EL (cell line): Measurements from ENCODE around the gene CRCP.
"Not testable (repeated sequence)": the region's sequence is repeated elsewhere in the genome, so short reads cannot be mapped to it uniquely, and the experiment has no call there.

Experiments
- DNase-seq: peaks from one replicate; pipeline ENCODE4 v3.0.0-alpha.2; 2016

CRCP gene

GRCh38 chr7:66162622-66163021 lies 48.0 kb downstream of the CRCP start:
- DNase-seq, result no peak

GRCh38 chr7:66163186-66163610 lies 48.6 kb downstream of the CRCP start:
- no peak for DNase-seq

GRCh38 chr7:66164356-66164755 lies 49.7 kb downstream of the CRCP start:
- DNase-seq, result no peak

- DNase-seq, result peak; percentile 80
These were observed 53.2 kb downstream of the CRCP start for GRCh38 chr7:66167773-66168387.

- DNase-seq, result no peak
These were observed 55.0 kb downstream of the CRCP start for GRCh38 chr7:66169616-66170015.

- DNase-seq, result peak; percentile 30
These were observed 55.9 kb downstream of the CRCP start for GRCh38 chr7:66170309-66171231.

GRCh38 chr7:66172536-66173401 lies 58.1 kb downstream of the CRCP start:
- not testable (repeated sequence) for DNase-seq

- DNase-seq, result no peak
These were observed 59.2 kb downstream of the CRCP start for GRCh38 chr7:66173856-66174255.

GRCh38 chr7:66175006-66175405 lies 60.4 kb downstream of the CRCP start:
- DNase-seq, result not testable (repeated sequence)

- DNase-seq, result no peak
These were observed 62.3 kb downstream of the CRCP start for GRCh38 chr7:66176914-66177313.

- no peak for DNase-seq
These were observed 63.6 kb downstream of the CRCP start for GRCh38 chr7:66178258-66178657.

GRCh38 chr7:66181329-66181728 lies 66.7 kb downstream of the CRCP start:
- no peak for DNase-seq

GRCh38 chr7:66181845-66182244 lies 67.2 kb downstream of the CRCP start:
- DNase-seq, result no peak

- DNase-seq, result no peak
These were observed 68.3 kb downstream of the CRCP start for GRCh38 chr7:66182920-66183319.

GRCh38 chr7:66183700-66184099 lies 69.1 kb downstream of the CRCP start:
- peak; percentile 82 for DNase-seq

- no peak for DNase-seq
These were observed 71.1 kb downstream of the CRCP start for GRCh38 chr7:66185680-66186187.

- DNase-seq, result no peak
These were observed 72.3 kb downstream of the CRCP start for GRCh38 chr7:66186991-66187390.

- no peak for DNase-seq
These were observed 73.3 kb downstream of the CRCP start for GRCh38 chr7:66187905-66188304.

- no peak for DNase-seq
These were observed 74.0 kb downstream of the CRCP start for GRCh38 chr7:66188645-66189044.

- no peak for DNase-seq
These were observed 75.3 kb downstream of the CRCP start for GRCh38 chr7:66189695-66190503.

- no peak for DNase-seq
These were observed 75.8 kb downstream of the CRCP start for GRCh38 chr7:66190504-66190857.

GRCh38 chr7:66193146-66193725 lies 78.6 kb downstream of the CRCP start:
- DNase-seq, result no peak
